CD1c-positive myeloid dendritic cell (primary cell): ENCODE data around the gene RAB11FIP3.
"Not testable (repeated sequence)": the region's sequence is repeated elsewhere in the genome, so short reads cannot be mapped to it uniquely, and the experiment has no call there.

ENCODE experiments used
- DNase-seq: peaks from one replicate; pipeline ENCODE4 v3.0.0-alpha.2; 2016; ENCODE audit errors: extremely low spot score

Gene RAB11FIP3

DNA sequence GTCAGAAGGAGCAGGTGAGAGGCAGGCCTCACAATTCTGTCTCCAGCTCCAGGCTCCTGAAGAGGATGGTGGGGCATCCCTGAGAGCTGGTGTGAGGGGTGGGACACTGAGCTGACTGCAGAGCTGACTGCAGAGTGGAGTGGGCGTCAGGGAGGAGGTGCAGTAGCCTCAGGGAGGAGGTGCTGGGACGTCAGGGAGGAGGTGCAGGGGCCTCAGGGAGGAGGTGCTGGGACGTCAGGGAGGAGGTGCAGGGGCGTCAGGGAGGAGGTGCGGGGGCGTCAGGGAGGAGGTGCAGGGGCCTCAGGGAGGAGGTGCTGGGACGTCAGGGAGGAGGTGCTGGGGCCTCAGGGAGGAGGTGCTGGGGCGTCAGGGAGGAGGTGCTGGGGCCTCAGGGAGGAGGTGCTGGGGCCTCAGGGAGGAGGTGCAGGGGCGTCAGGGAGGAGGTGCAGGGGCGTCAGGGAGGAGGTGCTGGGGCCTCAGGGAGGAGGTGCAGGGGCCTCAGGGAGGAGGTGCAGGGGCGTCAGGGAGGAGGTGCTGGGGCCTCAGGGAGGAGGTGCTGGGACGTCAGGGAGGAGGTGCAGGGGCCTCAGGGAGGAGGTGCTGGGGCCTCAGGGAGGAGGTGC is 41.9 kb downstream of the RAB11FIP3 start:
- DNase-seq, result not testable (repeated sequence)

DNA sequence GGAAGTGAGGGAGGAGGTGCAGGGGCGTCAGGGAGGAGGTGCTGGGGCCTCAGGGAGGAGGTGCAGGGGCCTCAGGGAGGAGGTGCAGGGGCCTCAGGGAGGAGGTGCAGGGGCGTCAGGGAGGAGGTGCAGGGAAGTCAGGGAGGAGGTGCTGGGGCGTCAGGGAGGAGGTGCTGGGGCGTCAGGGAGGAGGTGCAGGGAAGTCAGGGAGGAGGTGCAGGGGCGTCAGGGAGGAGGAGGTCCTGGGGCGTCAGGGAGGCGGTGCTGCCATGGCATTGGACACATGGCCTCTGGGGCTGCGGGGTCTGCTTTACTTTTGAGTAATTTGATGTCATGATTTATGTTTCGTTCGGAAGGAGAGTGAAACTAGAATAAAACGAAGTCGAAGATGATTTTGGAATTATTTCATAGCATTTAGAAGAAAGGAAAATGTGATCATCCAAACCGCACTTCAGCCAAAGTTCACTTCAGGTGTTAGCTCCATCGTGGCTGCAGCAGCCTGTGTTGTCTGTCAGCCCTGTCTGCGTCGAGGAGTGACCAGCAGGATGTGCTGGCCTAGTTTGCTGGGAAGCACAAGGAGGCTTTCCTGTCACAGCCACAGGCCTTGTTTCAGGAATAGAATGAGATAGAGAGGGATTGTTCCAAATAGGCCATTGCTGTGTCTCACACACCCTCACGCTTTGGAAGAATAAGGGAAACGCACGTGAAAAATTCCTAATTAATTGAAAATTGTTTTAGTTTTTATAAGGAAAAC is 42.8 kb downstream of the RAB11FIP3 start:
- DNase-seq, result no peak

DNA sequence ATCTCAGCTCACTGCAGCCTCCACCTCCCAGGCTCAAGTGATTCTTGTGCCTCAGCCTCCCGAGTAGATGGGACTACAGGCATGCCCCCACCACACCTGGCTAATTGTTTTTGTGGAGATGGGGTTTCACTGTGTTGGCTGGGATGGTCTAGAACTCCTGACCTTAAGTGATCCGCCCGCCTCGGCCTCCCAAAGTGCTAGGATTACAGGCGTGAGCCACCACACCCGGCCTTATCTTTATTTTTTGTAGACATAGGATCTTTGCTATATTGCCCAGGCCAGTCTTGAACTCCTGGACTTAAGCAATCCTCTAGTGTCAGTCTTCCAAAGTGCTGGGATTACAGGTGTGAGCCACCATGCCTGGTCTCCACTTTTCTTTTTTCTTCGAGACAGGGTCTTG is 44.0 kb downstream of the RAB11FIP3 start:
- not testable (repeated sequence) for DNase-seq

DNA sequence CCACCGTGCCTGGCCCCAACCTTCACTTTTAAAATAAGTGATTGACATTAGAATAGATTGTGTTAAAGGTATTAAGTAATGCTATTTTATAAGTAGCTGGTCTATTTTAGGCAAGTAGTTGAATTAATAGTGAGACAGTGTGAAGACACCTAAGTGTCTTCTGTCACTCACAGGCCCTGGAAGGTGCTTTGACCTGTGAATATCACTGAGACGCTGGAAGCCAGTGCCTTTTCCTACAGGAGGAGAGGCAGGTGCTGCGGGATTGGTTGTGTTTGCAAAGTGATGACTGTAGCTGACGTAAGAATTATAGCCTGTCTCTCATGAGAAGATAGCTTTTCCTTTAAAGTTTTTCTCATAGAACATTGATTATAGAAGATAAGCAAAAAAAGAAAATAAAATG is 45.0 kb downstream of the RAB11FIP3 start:
- DNase-seq, result no peak

DNA sequence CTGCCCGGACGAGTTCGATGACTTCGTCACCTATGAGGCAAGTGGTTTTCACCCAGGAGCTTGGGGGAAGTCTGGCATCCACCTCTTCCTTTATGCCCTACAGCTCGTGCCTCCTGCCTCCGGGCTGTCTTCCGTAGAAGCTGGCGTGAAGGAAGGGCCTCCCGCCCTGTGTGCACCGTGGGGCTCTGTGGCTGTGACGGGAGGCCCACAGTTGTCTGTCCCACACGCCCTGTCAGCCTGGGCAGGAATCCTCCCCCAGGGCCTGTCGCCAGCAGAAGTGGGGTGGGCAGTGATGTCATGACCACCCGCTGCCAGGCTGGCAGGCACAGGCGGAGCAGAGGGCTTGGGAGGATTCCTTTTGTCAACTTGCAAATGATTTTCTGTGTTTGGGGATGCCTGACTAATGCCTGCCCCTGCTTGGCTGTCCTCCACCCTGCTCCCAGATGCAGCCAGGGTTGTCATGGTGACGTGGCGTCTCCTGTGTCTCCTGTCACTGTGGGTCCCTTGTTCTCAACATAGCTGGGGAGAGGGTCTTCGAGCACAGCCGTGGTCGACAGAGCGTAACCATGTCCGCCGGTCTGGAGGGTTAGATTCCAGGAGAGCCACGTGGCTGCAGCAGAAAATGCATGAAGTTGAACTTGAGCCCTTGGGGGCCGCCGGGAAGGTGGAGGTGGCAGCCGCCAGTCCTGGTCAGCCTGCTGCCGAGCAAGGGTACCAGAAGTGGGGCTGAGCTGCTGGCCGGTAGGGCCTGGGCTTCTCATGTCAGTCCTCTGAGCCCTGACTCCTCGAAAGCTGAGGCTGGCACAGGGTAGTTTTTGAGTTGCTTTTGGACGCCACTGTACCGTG is 46.1 kb downstream of the RAB11FIP3 start:
- peak; percentile 11 for DNase-seq

DNA sequence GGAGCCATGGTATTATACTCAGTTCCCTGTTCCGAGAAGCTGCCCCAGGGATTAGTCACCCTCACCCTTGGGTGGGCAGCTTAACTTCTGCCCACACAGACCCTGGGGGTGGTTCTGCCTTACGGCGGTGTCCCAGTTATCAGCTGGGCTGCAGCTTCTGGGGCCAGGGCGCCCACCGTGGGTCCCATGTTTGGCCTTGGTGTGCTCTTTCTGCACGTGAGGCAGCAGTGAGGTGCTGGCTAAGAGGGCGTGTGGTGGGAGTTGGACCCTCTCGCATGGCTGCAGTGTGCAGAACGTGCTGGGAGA is 46.7 kb downstream of the RAB11FIP3 start:
- peak; percentile 20 for DNase-seq

DNA sequence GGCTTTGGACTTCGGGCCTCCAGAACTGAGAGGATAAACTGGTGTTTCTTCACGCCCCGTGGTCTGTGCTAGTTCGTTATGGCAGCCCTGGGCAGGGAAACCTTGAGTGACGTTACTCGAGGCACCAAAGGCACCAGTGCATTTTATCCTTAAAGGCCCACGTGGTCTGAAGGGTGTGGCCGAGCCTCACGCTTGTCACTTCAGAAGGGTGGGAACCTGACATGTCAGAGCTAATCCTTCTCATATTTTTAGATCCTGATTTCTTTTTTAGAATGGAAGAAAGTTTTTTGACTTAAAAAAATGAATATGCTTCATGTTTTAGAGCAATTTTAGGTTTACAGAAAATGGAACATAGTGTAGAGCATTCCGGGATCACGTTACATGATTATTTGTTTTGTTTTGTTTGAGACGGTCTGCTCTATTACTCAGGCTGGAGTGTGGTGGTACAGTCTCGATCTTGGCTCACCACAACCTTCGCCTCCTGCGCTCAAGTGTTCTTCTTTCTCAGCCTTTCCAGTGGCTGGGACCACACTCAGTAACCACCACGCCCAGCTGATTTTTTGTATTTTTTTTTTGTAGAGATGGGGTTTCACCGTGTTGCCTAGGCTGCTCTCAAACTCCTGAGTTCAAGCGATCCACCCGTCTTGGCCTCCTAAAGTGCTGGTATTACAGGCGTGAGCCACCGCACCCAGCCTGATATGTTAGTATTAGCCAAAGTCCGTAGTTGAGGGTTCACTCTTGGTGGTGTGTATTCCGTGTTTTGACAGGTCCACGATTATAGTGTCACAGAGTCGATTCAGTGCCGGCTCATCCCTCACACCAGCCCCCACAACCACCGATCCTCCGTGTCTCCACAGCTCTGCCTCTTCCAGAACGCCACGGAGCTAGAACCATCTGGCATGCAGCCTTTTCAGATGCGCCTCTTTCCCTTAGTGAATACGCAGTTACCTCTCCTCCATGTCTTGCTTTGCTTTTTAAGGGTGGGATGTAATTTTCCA is 47.9 kb downstream of the RAB11FIP3 start:
- no peak for DNase-seq

DNA sequence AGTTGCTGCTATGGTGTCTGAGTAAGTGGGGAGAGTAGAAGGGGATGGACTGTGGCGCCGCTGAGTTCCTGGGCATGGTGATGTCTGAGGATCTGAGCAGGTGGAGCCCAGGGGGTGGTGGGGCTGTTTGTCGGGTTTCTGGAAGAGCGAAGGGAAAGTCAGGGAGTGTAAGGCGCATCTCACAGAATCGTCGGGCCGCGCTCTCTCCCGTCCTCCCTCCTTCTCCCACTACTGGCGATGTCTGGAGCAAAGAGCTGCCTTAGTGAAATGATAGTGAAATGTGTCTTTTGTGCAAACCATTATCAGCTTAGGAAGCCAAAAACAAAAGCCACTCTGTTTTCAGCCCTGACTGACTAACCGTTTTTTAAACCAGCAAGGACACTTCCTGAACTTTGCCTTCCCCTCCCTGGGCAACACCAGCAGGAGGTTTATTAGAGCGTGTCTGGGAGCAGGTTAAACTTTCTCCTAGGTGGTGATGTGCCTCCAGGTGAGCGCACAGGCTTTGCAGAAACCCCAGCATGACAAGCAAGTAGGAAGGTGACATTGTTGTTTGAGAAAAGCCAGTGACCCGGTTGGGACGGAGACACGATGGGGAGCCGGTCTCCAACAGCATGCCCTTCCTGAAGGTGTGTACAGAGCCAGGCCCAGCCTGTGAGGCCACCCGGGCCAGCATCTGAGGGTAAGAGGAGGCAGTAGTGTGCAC is 49.1 kb downstream of the RAB11FIP3 start:
- DNase-seq, result no peak

DNA sequence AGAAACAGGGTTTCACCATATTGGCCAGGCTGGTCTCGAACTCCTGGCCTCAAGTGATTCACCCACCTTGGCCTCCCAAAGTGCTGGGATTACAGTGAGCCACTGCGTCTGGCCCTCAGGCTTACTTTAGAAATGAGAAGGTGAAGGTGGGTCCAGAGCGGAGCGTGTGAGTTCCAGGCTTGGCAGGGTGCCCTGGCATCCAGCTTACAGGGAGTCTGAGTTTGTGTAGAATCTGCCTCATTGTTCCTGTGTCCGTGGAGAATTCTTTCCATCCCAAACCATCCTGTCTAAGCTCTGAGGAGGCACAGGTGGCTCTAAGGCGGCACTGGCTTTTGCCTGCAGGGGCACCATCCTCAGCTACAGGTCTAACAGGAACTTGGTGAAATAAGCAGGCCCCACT is 50.6 kb downstream of the RAB11FIP3 start:
- DNase-seq, result no peak

DNA sequence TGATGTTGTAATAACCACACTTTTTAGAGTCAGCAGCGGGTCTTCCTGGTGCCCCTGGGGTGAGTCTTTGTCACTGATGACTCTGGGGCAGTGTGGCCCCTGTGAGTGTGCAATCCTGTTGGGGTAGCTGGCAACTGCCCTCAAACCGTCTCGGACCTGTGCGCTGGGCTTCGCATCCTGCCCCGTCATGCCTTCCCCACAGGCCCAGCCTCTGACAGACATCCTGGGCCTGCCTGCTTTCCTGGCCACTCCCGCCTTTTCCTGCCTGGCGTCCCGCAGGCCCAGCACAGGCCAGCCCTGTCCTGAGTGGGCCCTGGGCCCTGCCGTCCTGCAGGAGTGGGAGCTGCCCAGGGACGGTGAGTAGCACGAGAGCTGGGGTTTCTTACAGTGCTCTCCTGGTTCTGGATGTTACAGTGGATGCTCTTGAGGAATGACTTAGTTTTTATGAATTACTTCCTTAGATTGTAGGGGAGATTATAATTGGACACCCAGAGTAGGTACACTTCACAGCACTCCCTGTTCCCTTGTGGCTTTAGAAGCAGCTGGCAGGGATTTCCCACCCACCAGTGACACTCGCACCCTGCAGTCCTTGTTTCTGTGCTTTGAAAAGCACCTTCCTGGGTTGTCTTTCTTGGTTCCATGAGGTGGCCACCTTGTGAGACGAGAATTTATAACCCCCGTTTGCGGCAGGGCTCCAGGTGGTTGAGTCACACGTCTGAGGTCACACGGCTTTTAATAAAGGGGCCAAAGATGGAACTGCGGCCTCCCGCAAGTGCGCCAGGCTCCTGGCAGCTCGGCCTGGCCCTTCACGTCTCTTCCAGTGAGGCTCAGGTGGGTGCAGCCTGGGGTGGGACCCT is 52.1 kb downstream of the RAB11FIP3 start:
- no peak for DNase-seq

DNA sequence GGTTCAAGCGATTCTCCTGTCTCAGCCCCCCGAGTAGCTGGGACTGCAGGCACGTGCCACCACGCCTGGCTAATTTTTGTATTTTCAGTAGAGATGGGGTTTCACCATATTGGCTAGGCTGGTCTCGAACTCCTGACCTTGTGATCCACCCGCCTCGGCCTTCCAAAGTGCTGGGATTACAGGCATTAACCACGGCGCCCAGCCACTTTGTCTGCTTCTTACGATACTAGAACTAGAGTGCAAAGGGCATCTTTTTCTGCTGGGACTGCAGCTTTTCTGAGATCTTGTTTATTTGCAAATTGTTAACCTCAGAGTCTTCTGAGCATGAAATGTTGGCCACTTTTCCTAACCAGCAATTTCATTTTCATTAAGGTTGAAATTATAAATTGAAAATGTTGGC is 52.8 kb downstream of the RAB11FIP3 start:
- DNase-seq, result not testable (repeated sequence)

DNA sequence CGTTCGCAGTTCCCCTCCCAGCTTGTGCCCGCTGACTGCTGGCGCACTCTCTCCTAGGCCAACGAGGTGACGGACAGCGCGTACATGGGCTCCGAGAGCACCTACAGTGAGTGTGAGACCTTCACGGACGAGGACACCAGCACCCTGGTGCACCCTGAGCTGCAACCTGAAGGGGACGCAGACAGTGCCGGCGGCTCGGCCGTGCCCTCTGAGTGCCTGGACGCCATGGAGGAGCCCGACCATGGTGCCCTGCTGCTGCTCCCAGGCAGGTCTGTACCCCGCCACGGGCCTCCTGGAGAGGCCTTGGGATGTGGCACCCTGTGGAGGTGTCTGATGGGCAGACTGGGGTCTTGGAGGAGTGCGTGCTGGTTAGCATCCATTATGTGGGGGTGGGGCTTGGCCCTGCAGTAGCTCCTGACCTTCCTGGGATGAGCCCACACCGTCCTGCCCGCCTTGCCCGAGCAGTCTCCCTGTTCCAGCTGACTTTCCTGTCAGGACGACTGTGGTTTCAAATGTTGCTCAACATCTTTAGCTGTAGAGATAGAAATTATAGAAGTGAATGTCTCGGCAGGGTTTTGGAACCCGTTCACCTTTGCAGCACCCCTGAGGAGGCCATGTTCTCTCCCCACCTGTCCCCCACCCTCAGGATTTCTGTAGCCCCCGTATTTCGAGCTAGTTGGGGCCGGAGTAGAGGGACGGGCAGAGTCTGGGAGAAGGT is 57.2 kb downstream of the RAB11FIP3 start:
- no peak for DNase-seq

DNA sequence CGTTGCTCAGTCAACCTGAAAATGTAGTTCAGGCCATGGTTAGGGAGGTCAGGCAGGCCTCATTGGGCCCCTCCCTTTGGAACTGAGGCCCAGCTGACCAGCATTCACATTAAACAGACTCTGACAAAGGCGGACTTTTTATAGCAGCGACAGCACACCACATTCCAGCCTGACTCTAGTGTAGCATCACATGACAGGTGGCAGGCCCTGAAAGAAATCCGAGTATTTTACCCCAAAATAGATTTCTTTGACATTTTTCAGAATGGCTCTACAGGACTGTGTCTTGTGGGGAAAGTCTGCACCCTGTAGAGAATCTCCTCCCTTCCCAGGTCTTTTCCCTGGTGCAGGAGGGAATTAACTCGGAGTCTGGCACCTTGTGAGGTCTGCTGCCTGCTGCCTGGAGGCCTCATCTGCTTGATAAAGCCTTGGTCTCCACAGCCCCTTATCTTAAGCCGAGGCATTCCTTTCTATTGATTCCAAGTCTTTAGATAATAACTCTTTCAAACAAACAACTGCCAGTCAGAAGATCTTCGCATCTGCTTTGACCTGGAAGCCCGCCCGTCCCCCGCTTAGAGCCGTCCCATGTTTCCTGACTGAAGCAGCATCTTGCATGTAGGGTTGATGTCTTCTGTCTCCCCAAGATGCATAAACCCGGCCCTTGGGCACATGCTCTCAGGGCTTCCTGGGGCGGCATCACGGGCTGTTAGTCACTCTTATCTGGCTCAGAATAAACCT is 58.1 kb downstream of the RAB11FIP3 start:
- no peak for DNase-seq

DNA sequence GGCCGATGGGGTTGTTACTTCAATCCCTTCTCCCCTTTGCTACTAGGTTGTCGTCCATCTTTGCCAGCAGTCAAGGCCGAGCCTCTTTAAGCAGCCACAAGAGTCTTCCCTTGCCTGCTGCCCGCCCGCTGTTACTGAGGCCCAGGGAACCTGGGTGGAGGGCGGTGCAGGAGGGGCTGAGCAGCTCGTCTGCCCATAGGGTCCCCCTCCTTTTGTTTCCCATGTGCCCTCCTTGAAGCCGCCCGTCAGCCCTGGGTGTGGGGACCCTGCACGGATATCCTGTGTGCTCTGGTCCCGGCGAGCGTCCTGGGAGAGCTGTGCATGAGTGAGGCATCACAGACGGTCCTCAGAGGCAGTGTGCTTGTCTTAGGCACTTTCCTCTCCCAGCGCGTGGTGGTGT is 64.2 kb downstream of the RAB11FIP3 start:
- no peak for DNase-seq

DNA sequence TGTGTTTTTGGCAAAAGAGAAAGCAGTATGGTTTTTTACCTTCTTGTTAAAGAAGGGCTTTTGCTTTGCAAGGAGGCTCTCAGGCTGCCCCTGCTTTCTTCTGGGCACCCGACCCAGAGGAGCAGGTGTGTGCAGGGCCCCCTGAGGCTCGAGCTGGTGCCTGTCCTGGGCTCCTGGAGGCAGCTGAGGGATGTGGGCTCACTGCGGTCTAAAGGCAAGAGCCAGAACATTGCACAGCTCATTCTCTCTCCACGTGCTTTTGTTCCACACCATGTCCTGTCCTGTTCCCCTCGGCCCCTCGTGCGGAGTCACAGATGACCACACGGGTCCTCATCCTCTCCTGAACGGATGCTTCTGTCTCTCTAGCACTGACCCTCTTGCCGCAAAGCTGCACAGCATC is 65.3 kb downstream of the RAB11FIP3 start:
- DNase-seq, result no peak

DNA sequence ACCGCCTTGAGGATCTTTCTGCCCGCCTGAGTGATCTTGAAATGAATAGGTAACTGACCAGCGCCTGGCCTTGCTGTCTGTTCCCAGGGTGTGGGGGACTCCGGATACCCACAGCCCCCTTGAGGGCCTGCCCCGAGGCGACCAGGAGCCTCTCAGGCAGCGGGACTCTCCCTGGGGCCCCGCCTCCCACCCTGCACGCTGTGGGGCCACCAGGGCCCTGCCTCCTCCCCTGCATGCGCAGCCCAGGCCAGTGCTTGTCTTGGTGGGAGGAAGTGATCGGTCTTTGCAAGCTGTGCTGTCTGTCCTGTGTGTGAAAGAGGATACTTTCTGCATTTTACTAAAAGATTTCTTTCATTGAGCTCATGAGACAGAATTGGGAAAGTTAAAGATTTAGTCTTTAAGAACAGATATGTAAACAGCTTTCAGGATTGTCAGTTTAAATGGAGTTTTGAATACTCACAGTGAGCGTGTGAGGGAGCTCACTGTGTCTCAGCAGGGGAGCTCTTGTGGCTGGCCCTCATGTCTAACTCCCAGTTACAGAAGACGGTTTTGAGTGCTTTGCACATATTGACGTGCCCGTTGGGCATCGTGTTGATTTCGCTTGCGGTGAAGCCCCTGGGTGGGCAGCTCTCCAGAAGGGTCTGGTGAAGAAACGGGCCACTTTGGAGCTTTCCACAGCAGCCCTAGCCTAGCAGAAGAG is 65.9 kb downstream of the RAB11FIP3 start:
- DNase-seq, result no peak

DNA sequence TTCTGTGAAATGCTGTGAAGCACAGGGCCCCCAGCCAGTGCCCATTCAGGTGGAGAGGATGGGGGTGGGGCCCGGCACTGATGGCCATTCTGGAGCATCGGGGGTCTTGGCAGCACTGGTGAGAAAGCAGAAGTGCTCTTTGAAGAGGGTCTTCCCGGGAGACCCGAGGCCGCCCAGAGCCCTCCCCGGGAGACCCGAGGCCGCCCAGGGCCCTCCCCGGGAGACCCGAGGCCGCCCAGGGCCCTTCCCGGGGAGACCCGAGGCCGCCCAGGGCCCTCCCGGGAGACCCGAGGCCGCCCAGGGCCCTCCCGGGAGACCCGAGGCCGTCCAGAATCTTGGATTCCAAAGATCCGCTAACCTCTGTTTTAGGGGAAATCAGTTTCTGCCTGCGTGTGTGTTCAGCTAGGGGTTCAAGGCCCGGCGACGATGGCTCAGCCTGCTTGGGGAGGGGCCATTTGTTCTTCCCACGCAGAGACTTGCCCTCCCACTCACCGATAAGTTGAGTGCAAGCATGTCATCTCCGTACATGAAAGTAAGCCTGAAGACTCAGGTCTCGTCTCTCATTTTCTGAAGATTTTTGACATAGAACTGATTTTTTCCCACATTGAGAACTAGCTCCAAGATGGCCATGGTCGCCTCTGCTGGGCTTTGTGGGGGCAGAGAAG is 66.9 kb downstream of the RAB11FIP3 start:
- DNase-seq, result no peak
